Sigmoid colon (tissue), 7 donors: ENCODE measurements around the gene MLN. TPM values are rescaled to one million over a fixed set of nuclear protein-coding genes. Genes with fewer than 3 reads are reported as not detected.

Experiments used
- DNase-seq: peaks from one replicate; pipeline ENCODE4 v3.0.0-alpha.2; 2019
- H3K27ac ChIP-seq, 4 donors: fragments of 200-600 bp; sonication (generic); one replicate each; pipeline ENCODE4 v1.5.1; 2016 to 2019; ENCODE audit warnings: mild to moderate bottlenecking in 1 of 4
- H3K27me3 ChIP-seq, 3 donors: fragments of 200-600 bp; sonication (generic); one replicate each; pipeline ENCODE4 v1.5.1; 2019; ENCODE audit warnings: mild to moderate bottlenecking in 1 of 3
- H3K36me3 ChIP-seq, 4 donors: fragments of 200-600 bp; sonication (generic); one replicate each; pipeline ENCODE4 v1.5.1; 2016 to 2019
- H3K4me1 ChIP-seq, 4 donors: fragments of 200-600 bp; sonication (generic); one replicate each; pipeline ENCODE4 v1.5.1; 2017 to 2019
- H3K4me3 ChIP-seq, 4 donors: fragments of 200-600 bp; sonication (generic); one replicate each; pipeline ENCODE4 v1.5.1; 2017 to 2019; ENCODE audit warnings: mild to moderate bottlenecking in 2 of 4, moderate library complexity in 1 of 4
- H3K9me3 ChIP-seq, 4 donors: fragments of 200-600 bp in 3 of 4; sonication (generic) in 3 of 4; one replicate each; pipeline versions ENCODE4 v1.5.1 to v1.6.1; 2013 to 2019
- CTCF ChIP-seq, 4 experiments: fragments of 450-650 bp in 3 of 4; fragments of 200-600 bp in 1 of 4; IDR thresholded peaks; one replicate each; pipeline ENCODE4 v1.5.1; 2016 to 2019; ENCODE audit warnings: antibody characterized with exemption in 4 of 4, mild to moderate bottlenecking in 3 of 4, moderate library complexity in 2 of 4
- EP300 ChIP-seq, 4 donors: sonication (generic); formaldehyde crosslinking; IDR thresholded peaks; one replicate each; pipeline ENCODE4 v1.6.1; 2017; ENCODE audit warnings: antibody characterized with exemption in 4 of 4
- POLR2A ChIP-seq, 2 donors: fragments of 450-650 bp; IDR thresholded peaks; one replicate each; pipeline ENCODE4 v1.6.1; 2016; ENCODE audit warnings: antibody characterized with exemption in 2 of 2, mild to moderate bottlenecking in 2 of 2, moderate library complexity in 2 of 2
- POLR2AphosphoS5 ChIP-seq, 4 donors: sonication (generic); formaldehyde crosslinking; IDR thresholded peaks; one replicate each; pipeline ENCODE4 v1.6.1; 2017; ENCODE audit warnings: antibody characterized with exemption in 4 of 4
- WGBS, 2 donors: extraction: QIAGEN DNeasy Blood & Tissue Kit; methylation state at CpG; one replicate each; pipeline ENCODE4 v1.1.7; 2013; 5-methylcytosine and 5-hydroxymethylcytosine counted together
- intact Hi-C: fragments of 100-400 bp; cut with DNase I; formaldehyde crosslinking; loops from one replicate; pipeline ENCODE4 v1.15.1; 2023
- polyA plus RNA-seq, 3 donors: library from polyadenylated mRNA; stranded (reverse); fragments of 200-250 nt; gene quantifications; one replicate each; pipeline ENCODE4 v1.2.3, GENCODE V29; 2013
- total RNA-seq, 4 donors: library from RNA; depleted of rRNA; stranded (reverse); fragments of >200 nt; gene quantifications; one replicate each; pipeline ENCODE4 v1.1.0, GENCODE V29; 2016
- donor health status: healthy with polysubstance abuse.
- donor health status: Bipolar disorder and iron deficiency.
- donor health status: healthy.

Gene MLN
- total and polyA plus RNA-seq, 7 donors, result 0.48 TPM; not detected in 6

GRCh38 chr6:33791620-33792019, 12.2 kb downstream of the MLN start:
- H3K9me3 ChIP-seq, result no peaks in the 10 kb centered on the region
- H3K27ac ChIP-seq, result no peak overlapping the region
- no peak for TF ChIP-seq POLR2AphosphoS5 (IDR thresholded peaks at IDR 0.05)
- no peak for TF ChIP-seq EP300 (IDR thresholded peaks at IDR 0.05)
- no peak for TF ChIP-seq CTCF (IDR thresholded peaks at IDR 0.05)
- TF ChIP-seq POLR2A (IDR thresholded peaks at IDR 0.05), result no peak
- H3K4me1 ChIP-seq, result peaks cover 0 to 21% (median 16%) of the 10 kb centered on the region in 4 donors
- 73 to 78% methylated on average over 7 of the region's 7 CpGs for WGBS, 2 donors
- no peaks in the 10 kb centered on the region for H3K36me3 ChIP-seq
- H3K27me3 ChIP-seq, result peaks cover 0 to 33% (median 10%) of the 10 kb centered on the region in 3 donors
- H3K4me3 ChIP-seq, result no peak overlapping the region
- intact Hi-C loops, result no loop called here
- DNase-seq, result no peak

- intact Hi-C loops, result no loop called here
These were observed 12.9 kb downstream of the MLN start for GRCh38 chr6:33790910-33791309.

GRCh38 chr6:33790379-33790778, 13.4 kb downstream of the MLN start:
- Histone ChIP-seq H3K27me3 (peaks cover 0 to 24% (median 6%) of the 10 kb centered on the region in 3 donors), H3K4me1 (peaks cover 0 to 33% (median 28%) of the 10 kb centered on the region in 4 donors), H3K36me3 (peaks cover 0 to 6% (median under 1%) of the 10 kb centered on the region in 4 donors), H3K27ac (no peak overlapping the region), H3K9me3 (no peaks in the 10 kb centered on the region), H3K4me3 (no peak overlapping the region)
- WGBS, 2 donors, result 91 to 94% methylated on average over 2 of the region's 2 CpGs
- intact Hi-C loops, result no loop called here
- TF ChIP-seq POLR2A (IDR thresholded peaks at IDR 0.05), result no peak
- no peak for TF ChIP-seq EP300 (IDR thresholded peaks at IDR 0.05)
- TF ChIP-seq POLR2AphosphoS5 (IDR thresholded peaks at IDR 0.05), result no peak
- no peak for TF ChIP-seq CTCF (IDR thresholded peaks at IDR 0.05)
- no peak for DNase-seq

More at GRCh38 chr6:33790910-33791309, 12.9 kb downstream of the MLN start:
- Histone ChIP-seq H3K27me3 (peaks cover 0 to 27% (median 10%) of the 10 kb centered on the region in 3 donors), H3K27ac (no peak overlapping the region), H3K36me3 (peaks cover 0 to 3% (median 0%) of the 10 kb centered on the region in 4 donors), H3K9me3 (no peaks in the 10 kb centered on the region), H3K4me3 (no peak overlapping the region), H3K4me1 (peaks cover 0 to 28% (median 23%) of the 10 kb centered on the region in 4 donors)
- no peak for DNase-seq
- TF ChIP-seq EP300 (IDR thresholded peaks at IDR 0.05), result no peak
- no peak for TF ChIP-seq POLR2A (IDR thresholded peaks at IDR 0.05)
- no peak for TF ChIP-seq POLR2AphosphoS5 (IDR thresholded peaks at IDR 0.05)
- TF ChIP-seq CTCF (IDR thresholded peaks at IDR 0.05), result no peak
- WGBS, 2 donors, result 94 to 96% methylated on average over 5 of the region's 5 CpGs

GRCh38 chr6:33789550-33789895, 14.3 kb downstream of the MLN start:
- Histone ChIP-seq H3K9me3 (no peaks in the 10 kb centered on the region), H3K4me3 (peak overlapping the region in 3 of 4 donors; percentile 84 to 92 (median 86)), H3K27me3 (peaks cover 0 to 16% (median 0%) of the 10 kb centered on the region in 3 donors), H3K36me3 (peaks cover 0 to 9% (median 4%) of the 10 kb centered on the region in 4 donors), H3K27ac (peak overlapping the region; percentile 94 to 99 (median 98)), H3K4me1 (peaks cover 0 to 42% (median 36%) of the 10 kb centered on the region in 4 donors)
- intact Hi-C loops, result loop anchor here (1.0 to 5.0 kb wide), 5 partner anchors 38 to 217 kb away; no protein-coding TSS in a partner anchor
- DNase-seq, result no peak
- WGBS, 2 donors, result 94% methylated on average over 11 of the region's 11 CpGs
- TF ChIP-seq POLR2AphosphoS5 (IDR thresholded peaks at IDR 0.05) (no peak), POLR2A (IDR thresholded peaks at IDR 0.05) (no peak), EP300 (IDR thresholded peaks at IDR 0.05) (no peak), CTCF (IDR thresholded peaks at IDR 0.05) (no peak)
